ENCODE data around the gene HMOX2. TPM values are rescaled to one million over a fixed set of nuclear protein-coding genes. Genes with fewer than 3 reads are reported as not detected.

Gene HMOX2
- total and polyA plus RNA-seq, 8 donors, result 12.8 to 29.6 (median 19.8) TPM

GRCh38 chr16:4496305-4496704 is 20.1 kb downstream of the HMOX2 start:
- 86 to 89% methylated on average over 4 of the region's 4 CpGs for WGBS, 2 donors
- no peaks in the 10 kb centered on the region for H3K9me3 ChIP-seq
- H3K4me3 ChIP-seq, result no peak overlapping the region
- peaks cover 16 to 29% (median 19%) of the 10 kb centered on the region in 3 donors for H3K4me1 ChIP-seq
- TF ChIP-seq, protein P1, sequence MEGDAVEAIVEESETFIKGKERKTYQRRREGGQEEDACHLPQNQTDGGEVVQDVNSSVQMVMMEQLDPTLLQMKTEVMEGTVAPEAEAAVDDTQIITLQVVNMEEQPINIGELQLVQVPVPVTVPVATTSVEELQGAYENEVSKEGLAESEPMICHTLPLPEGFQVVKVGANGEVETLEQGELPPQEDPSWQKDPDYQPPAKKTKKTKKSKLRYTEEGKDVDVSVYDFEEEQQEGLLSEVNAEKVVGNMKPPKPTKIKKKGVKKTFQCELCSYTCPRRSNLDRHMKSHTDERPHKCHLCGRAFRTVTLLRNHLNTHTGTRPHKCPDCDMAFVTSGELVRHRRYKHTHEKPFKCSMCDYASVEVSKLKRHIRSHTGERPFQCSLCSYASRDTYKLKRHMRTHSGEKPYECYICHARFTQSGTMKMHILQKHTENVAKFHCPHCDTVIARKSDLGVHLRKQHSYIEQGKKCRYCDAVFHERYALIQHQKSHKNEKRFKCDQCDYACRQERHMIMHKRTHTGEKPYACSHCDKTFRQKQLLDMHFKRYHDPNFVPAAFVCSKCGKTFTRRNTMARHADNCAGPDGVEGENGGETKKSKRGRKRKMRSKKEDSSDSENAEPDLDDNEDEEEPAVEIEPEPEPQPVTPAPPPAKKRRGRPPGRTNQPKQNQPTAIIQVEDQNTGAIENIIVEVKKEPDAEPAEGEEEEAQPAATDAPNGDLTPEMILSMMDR (IDR thresholded peaks at IDR 0.05), result no peak
- intact Hi-C loops (cut with DNase I), result no loop called here
- no peaks in the 10 kb centered on the region for H3K27me3 ChIP-seq
- DNase-seq (no peak), ATAC-seq (no peak), FAIRE-seq (no peak)
- no peaks in the 10 kb centered on the region for H3K36me3 ChIP-seq
- no peak overlapping the region for H3K27ac ChIP-seq

GRCh38 chr16:4498546-4499195 is 22.5 kb downstream of the HMOX2 start:
- peak overlapping the region in 3 of 4 donors; percentile 1 to 47 (median 22) for H3K27ac ChIP-seq
- FAIRE-seq, result no peak

DNA sequence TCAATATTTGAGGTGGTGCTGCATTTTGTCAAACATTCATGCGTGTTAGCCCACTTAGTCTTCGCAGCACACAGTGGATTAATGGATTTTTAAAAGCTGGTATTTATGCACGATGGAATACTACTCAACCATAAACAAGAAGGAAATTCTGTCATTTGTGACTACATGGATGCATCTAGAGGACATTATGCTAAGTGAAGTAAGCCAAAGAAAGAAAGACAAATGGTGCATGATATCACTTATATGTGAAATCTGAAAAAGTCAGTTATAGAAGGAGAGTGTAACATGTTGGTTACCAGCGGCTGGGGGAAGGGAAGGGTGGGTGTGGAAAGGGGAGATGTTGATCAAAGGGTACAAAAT is 23.0 kb downstream of the HMOX2 start:
- no peak overlapping the region for H3K4me3 ChIP-seq
- ATAC-seq (no peak), FAIRE-seq (no peak), DNase-seq (no peak)
- no peak overlapping the region for H3K27ac ChIP-seq
- no peaks in the 10 kb centered on the region for H3K9me3 ChIP-seq
- TF ChIP-seq, protein P1 (IDR thresholded peaks at IDR 0.05), result no peak
- no peaks in the 10 kb centered on the region for H3K27me3 ChIP-seq
- H3K4me1 ChIP-seq, result peaks cover 20 to 36% (median 24%) of the 10 kb centered on the region in 3 donors
- 87 to 91% methylated on average over 4 of the region's 4 CpGs for WGBS, 2 donors
- intact Hi-C loops (cut with DNase I), result no loop called here
- H3K36me3 ChIP-seq, result no peaks in the 10 kb centered on the region

More at GRCh38 chr16:4498546-4499195, 22.5 kb downstream of the HMOX2 start:
- intact Hi-C loops (cut with DNase I), result no loop called here
- H3K4me3 ChIP-seq, result no peak overlapping the region
- H3K9me3 ChIP-seq, result no peaks in the 10 kb centered on the region
- ATAC-seq (no peak), DNase-seq (no peak)
- no peaks in the 10 kb centered on the region for H3K27me3 ChIP-seq
- WGBS, 2 donors, result 42 to 45% methylated on average over 8 of the region's 8 CpGs
- no peaks in the 10 kb centered on the region for H3K36me3 ChIP-seq
- H3K4me1 ChIP-seq, result peaks cover 20 to 36% (median 24%) of the 10 kb centered on the region in 3 donors
- TF ChIP-seq, protein P1 (IDR thresholded peaks at IDR 0.05), result no peak

- FAIRE-seq, result no peak
- DNase-seq, result no peak
- no peak overlapping the region for H3K4me3 ChIP-seq
- TF ChIP-seq, protein P1 (IDR thresholded peaks at IDR 0.05), result no peak
- no peaks in the 10 kb centered on the region for H3K9me3 ChIP-seq
- H3K36me3 ChIP-seq, result no peaks in the 10 kb centered on the region
- no peaks in the 10 kb centered on the region for H3K27me3 ChIP-seq
- intact Hi-C loops (cut with DNase I), result no loop called here
- H3K27ac ChIP-seq, result peak overlapping the region; percentile 36 to 89 (median 69)
- 24 to 40% methylated on average over 3 of the region's 3 CpGs for WGBS, 2 donors
- ATAC-seq, result peak; percentile 69 to 85 (median 72)
- peaks cover 20 to 36% (median 24%) of the 10 kb centered on the region in 3 donors for H3K4me1 ChIP-seq
Observed at GRCh38 chr16:4500272-4500671, 24.1 kb downstream of the HMOX2 start.

- no peaks in the 10 kb centered on the region for H3K27me3 ChIP-seq
- peaks cover 20 to 36% (median 24%) of the 10 kb centered on the region in 3 donors for H3K4me1 ChIP-seq
- H3K27ac ChIP-seq, result peak overlapping the region; percentile 36 to 89 (median 69)
- H3K4me3 ChIP-seq, result peak overlapping the region in 1 of 4 donors; percentile 6
- WGBS, 2 donors, result 15 to 20% methylated on average over 5 of the region's 5 CpGs
- TF ChIP-seq, protein P1 (IDR thresholded peaks at IDR 0.05), result no peak
- no peak for FAIRE-seq
- no peaks in the 10 kb centered on the region for H3K9me3 ChIP-seq
- no peaks in the 10 kb centered on the region for H3K36me3 ChIP-seq
- peak in 2 of 6 donors; percentile 47 to 78 for DNase-seq
- intact Hi-C loops (cut with DNase I), result no loop called here
- ATAC-seq, result peak; percentile 66 to 77 (median 76)
Observed at GRCh38 chr16:4501071-4501478, 24.9 kb downstream of the HMOX2 start.

All from pancreas (tissue), 10 donors.